ENCODE results near the gene MINDY4.
"Not testable (repeated sequence)": the region's sequence is repeated elsewhere in the genome, so short reads cannot be mapped to it uniquely, and the experiment has no call there.

- TF ChIP-seq POLR2A, CTCF, EP300 (IDR thresholded peaks at IDR 0.05): not testable (repeated sequence)
Measured at GRCh38 chr7:30807477-30807876, 36.3 kb downstream of the MINDY4 start.
